ENCODE measurements around the gene TMEM225B. TPM values are rescaled to one million over a fixed set of nuclear protein-coding genes. Genes with fewer than 3 reads are reported as not detected.
A peak's percentile ranks its signal among the peaks of the same experiment; 100 is the strongest.
"Not testable (repeated sequence)": the region's sequence is repeated elsewhere in the genome, so short reads cannot be mapped to it uniquely, and the experiment has no call there.

Gene TMEM225B
- 0.18 and 2.8 TPM in 2 replicates for polyA plus RNA-seq (2014; cell fraction: cytosol; rRNA removed)
- 0.57 TPM in 1 of 2 replicates, not detected in the other for polyA plus RNA-seq (2014; cell fraction: nucleus; rRNA removed)

- no peak for DNase-seq (ENCODE audit: low spot score)
Measured at GRCh38 chr7:99597762-99598501, at the start of gene TMEM225B. Gene TMEM225B, plus strand, starts transcription at chr7:99598267. Its CDS starts 6,122 bp downstream, at chr7:99604389.

- not testable (repeated sequence) for DNase-seq (ENCODE audit: low spot score)
Measured at GRCh38 chr7:99549545-99549944, 48.5 kb upstream of the TMEM225B start.

GRCh38 chr7:99551334-99551733, 46.7 kb upstream of the TMEM225B start:
- DNase-seq (ENCODE audit: low spot score) = no peak

GRCh38 chr7:99551767-99552463, 46.2 kb upstream of the TMEM225B start, which contains the start of gene FAM200A:
Gene FAM200A, minus strand, starts transcription at chr7:99552114. Its CDS starts 3,707 bp downstream, at chr7:99548407.
- DNase-seq (ENCODE audit: low spot score) = peak; percentile 94

- DNase-seq (ENCODE audit: low spot score) = no peak
Measured at GRCh38 chr7:99553039-99553438, 45.0 kb upstream of the TMEM225B start.

GRCh38 chr7:99554939-99555338, 43.1 kb upstream of the TMEM225B start:
- no peak for DNase-seq (ENCODE audit: low spot score)

- DNase-seq (ENCODE audit: low spot score) = no peak
Measured at GRCh38 chr7:99557196-99557607, 40.9 kb upstream of the TMEM225B start.

GRCh38 chr7:99557940-99558305, 40.1 kb upstream of the TMEM225B start:
- no peak for DNase-seq (ENCODE audit: low spot score)

GRCh38 chr7:99558306-99559174, 39.5 kb upstream of the TMEM225B start, which contains the start of gene ZNF655:
Gene ZNF655, plus strand, starts transcription at chr7:99558642. Its CDS starts 1,918 bp downstream, at chr7:99560560.
- DNase-seq (ENCODE audit: low spot score) = peak; percentile 94

GRCh38 chr7:99559175-99559915, 38.7 kb upstream of the TMEM225B start:
- DNase-seq (ENCODE audit: low spot score) = no peak

- DNase-seq (ENCODE audit: low spot score) = no peak
Measured at GRCh38 chr7:99560834-99561736, 37.0 kb upstream of the TMEM225B start.

- no peak for DNase-seq (ENCODE audit: low spot score)
Measured at GRCh38 chr7:99561737-99562051, 36.4 kb upstream of the TMEM225B start.

- DNase-seq (ENCODE audit: low spot score) = no peak
Measured at GRCh38 chr7:99562114-99562784, 35.8 kb upstream of the TMEM225B start.

- no peak for DNase-seq (ENCODE audit: low spot score)
Measured at GRCh38 chr7:99562832-99563231, 35.2 kb upstream of the TMEM225B start.

GRCh38 chr7:99563650-99564049, 34.4 kb upstream of the TMEM225B start:
- DNase-seq (ENCODE audit: low spot score) = no peak

- not testable (repeated sequence) for DNase-seq (ENCODE audit: low spot score)
Measured at GRCh38 chr7:99568770-99569169, 29.3 kb upstream of the TMEM225B start.

- DNase-seq (ENCODE audit: low spot score) = no peak
Measured at GRCh38 chr7:99571768-99572167, 26.3 kb upstream of the TMEM225B start.

GRCh38 chr7:99573257-99573656, 24.8 kb upstream of the TMEM225B start:
- DNase-seq (ENCODE audit: low spot score) = no peak

GRCh38 chr7:99576251-99576650, 21.8 kb upstream of the TMEM225B start:
- no peak for DNase-seq (ENCODE audit: low spot score)

Measured in SK-N-DZ (cell line).